Osteocyte (in vitro differentiated cells): Measurements from ENCODE around the gene PPP2R2B. TPM values are rescaled to one million over a fixed set of nuclear protein-coding genes. Genes with fewer than 3 reads are reported as not detected.

Experiments
- DNase-seq: peaks from one replicate; pipeline ENCODE4 v3.0.0; 2021; ENCODE audit warnings: mixed read lengths; ENCODE audit not compliant: unreplicated experiment; ENCODE audit errors: extremely low spot score
- H3K27ac Mint-ChIP-seq: one replicate; pipeline ENCODE4 v1.8.0; 2021; ENCODE audit warnings: mild to moderate bottlenecking, mixed read lengths; ENCODE audit not compliant: unreplicated experiment
- H3K27me3 Mint-ChIP-seq: one replicate; pipeline ENCODE4 v1.8.0; 2021; ENCODE audit warnings: mixed read lengths; ENCODE audit not compliant: unreplicated experiment
- H3K36me3 Mint-ChIP-seq: one replicate; pipeline ENCODE4 v1.8.0; 2021; ENCODE audit warnings: mixed read lengths; ENCODE audit not compliant: unreplicated experiment
- H3K4me1 Mint-ChIP-seq: one replicate; pipeline ENCODE4 v1.8.0; 2021; ENCODE audit warnings: mixed read lengths; ENCODE audit not compliant: unreplicated experiment
- H3K4me3 Mint-ChIP-seq: one replicate; pipeline ENCODE4 v1.8.0; 2021; ENCODE audit warnings: mild to moderate bottlenecking, moderate library complexity, mixed read lengths; ENCODE audit not compliant: unreplicated experiment
- H3K9me3 Mint-ChIP-seq: one replicate; pipeline ENCODE4 v1.8.0; 2021; ENCODE audit warnings: mixed read lengths; ENCODE audit not compliant: unreplicated experiment
- CTCF ChIP-seq: fragments of 200-600 bp; sonication (generic); IDR thresholded peaks from 2 replicates; pipeline ENCODE4 v1.5.0; 2021; ENCODE audit warnings: antibody characterized with exemption, mild to moderate bottlenecking, moderate library complexity
- total RNA-seq: library from RNA; stranded (reverse); gene quantifications from 2 replicates; pipeline ENCODE4 v1.2.1, GENCODE V29; 2021

The PPP2R2B gene
- total RNA-seq, 1 donor from 2014 or later: not detected

GRCh38 chr5:146645342-146645741, 233.2 kb downstream of the PPP2R2B start:
- H3K9me3 Mint-ChIP-seq: no peaks in the 10 kb centered on the region
- no peaks in the 10 kb centered on the region for H3K27me3 Mint-ChIP-seq
- no peak overlapping the region for H3K4me3 Mint-ChIP-seq
- no peaks in the 10 kb centered on the region for H3K4me1 Mint-ChIP-seq
- H3K27ac Mint-ChIP-seq: no peak overlapping the region
- H3K36me3 Mint-ChIP-seq: no peaks in the 10 kb centered on the region
- TF ChIP-seq CTCF: no peak
- DNase-seq: no peak

- Mint-ChIP-seq H3K27me3 (no peaks in the 10 kb centered on the region), H3K36me3 (no peaks in the 10 kb centered on the region), H3K27ac (no peak overlapping the region), H3K9me3 (no peaks in the 10 kb centered on the region), H3K4me1 (no peaks in the 10 kb centered on the region), H3K4me3 (no peak overlapping the region)
- no peak for TF ChIP-seq CTCF
- DNase-seq: no peak
Measured at GRCh38 chr5:146644831-146645230, 233.7 kb downstream of the PPP2R2B start.

GRCh38 chr5:146643776-146644175, 234.8 kb downstream of the PPP2R2B start:
- Mint-ChIP-seq H3K27me3 (peaks cover 5% of the 10 kb centered on the region), H3K4me3 (no peak overlapping the region), H3K36me3 (no peaks in the 10 kb centered on the region), H3K4me1 (no peaks in the 10 kb centered on the region), H3K27ac (no peak overlapping the region), H3K9me3 (no peaks in the 10 kb centered on the region)
- TF ChIP-seq CTCF: no peak
- no peak for DNase-seq

GRCh38 chr5:146642410-146642809, 236.1 kb downstream of the PPP2R2B start:
- H3K27me3 Mint-ChIP-seq: peaks cover 5% of the 10 kb centered on the region
- no peak overlapping the region for H3K4me3 Mint-ChIP-seq
- H3K4me1 Mint-ChIP-seq: no peaks in the 10 kb centered on the region
- H3K36me3 Mint-ChIP-seq: no peaks in the 10 kb centered on the region
- no peak overlapping the region for H3K27ac Mint-ChIP-seq
- no peak for TF ChIP-seq CTCF
- no peaks in the 10 kb centered on the region for H3K9me3 Mint-ChIP-seq
- DNase-seq: no peak

GRCh38 chr5:146641941-146642340, 236.6 kb downstream of the PPP2R2B start:
- H3K4me1 Mint-ChIP-seq: no peaks in the 10 kb centered on the region
- no peaks in the 10 kb centered on the region for H3K36me3 Mint-ChIP-seq
- peaks cover 5% of the 10 kb centered on the region for H3K27me3 Mint-ChIP-seq
- DNase-seq: no peak
- H3K9me3 Mint-ChIP-seq: no peaks in the 10 kb centered on the region
- no peak overlapping the region for H3K4me3 Mint-ChIP-seq
- no peak for TF ChIP-seq CTCF
- no peak overlapping the region for H3K27ac Mint-ChIP-seq
